Thyroid gland (tissue), 4 donors: Measurements from ENCODE around the gene GDPD4.

Source experiments
- POLR2A ChIP-seq, 2 donors: fragments of 450-650 bp; IDR thresholded peaks; one replicate each; pipeline ENCODE4 v1.6.1; 2017; ENCODE audit warnings: antibody characterized with exemption in 2 of 2, mild to moderate bottlenecking in 2 of 2, moderate library complexity in 1 of 2
- TF ChIP-seq, protein P1 (sequence below), 6 experiments: fragments of 200-600 bp in 3 of 6; fragments of 450-650 bp in 3 of 6; sonication (generic) in 3 of 6; IDR thresholded peaks; one replicate each; pipeline ENCODE4 v1.5.1; 2016 to 2019; ENCODE audit warnings: antibody characterized with exemption in 6 of 6, mild to moderate bottlenecking in 2 of 6, inconsistent platforms in 1 of 6, moderate library complexity in 1 of 6

DNA sequence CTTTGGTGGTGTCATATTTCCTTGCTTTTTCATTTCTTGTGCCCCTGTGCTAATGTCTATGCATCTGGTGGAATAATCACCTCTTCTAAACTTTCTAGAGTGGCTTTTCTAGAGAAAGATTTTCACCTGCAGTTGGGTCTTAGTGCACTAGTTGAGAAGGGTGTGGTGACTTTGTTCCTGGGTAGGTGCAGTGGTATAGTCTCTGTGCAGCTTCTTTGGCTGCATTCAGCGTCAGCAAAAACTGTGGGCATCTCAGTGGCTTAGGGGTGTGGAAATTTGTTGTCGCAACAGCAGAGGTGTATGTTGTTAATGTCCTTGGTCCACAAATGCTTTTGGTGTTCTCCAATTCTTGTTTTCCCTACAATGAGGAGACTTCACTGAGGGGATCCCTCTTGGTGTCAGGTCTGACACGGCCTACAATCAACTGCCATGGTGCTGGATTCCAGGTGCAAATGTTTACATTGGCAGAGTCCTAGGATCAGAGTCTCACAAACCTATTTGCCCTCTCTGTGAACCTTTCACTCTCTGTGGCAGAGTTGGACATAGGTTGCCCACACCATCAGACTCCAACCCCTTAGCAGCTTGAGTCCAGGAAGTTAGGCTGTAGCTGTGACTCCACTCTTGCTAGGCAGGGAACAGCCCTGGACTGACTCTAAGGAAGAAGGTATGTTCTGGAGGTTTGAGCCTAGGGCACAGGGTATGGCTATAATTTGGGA lies 48.8 kb downstream of the GDPD4 start:
- no peak for TF ChIP-seq POLR2A (IDR thresholded peaks at IDR 0.05)
- TF ChIP-seq, protein P1, sequence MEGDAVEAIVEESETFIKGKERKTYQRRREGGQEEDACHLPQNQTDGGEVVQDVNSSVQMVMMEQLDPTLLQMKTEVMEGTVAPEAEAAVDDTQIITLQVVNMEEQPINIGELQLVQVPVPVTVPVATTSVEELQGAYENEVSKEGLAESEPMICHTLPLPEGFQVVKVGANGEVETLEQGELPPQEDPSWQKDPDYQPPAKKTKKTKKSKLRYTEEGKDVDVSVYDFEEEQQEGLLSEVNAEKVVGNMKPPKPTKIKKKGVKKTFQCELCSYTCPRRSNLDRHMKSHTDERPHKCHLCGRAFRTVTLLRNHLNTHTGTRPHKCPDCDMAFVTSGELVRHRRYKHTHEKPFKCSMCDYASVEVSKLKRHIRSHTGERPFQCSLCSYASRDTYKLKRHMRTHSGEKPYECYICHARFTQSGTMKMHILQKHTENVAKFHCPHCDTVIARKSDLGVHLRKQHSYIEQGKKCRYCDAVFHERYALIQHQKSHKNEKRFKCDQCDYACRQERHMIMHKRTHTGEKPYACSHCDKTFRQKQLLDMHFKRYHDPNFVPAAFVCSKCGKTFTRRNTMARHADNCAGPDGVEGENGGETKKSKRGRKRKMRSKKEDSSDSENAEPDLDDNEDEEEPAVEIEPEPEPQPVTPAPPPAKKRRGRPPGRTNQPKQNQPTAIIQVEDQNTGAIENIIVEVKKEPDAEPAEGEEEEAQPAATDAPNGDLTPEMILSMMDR (IDR thresholded peaks at IDR 0.05) = no peak
